PC-3 (cell line): ENCODE data around the gene PLA2G4F. TPM values are rescaled to one million over a fixed set of nuclear protein-coding genes. Genes with fewer than 3 reads are reported as not detected.
A peak's percentile ranks its signal among the peaks of the same experiment; 100 is the strongest.
"Not testable (repeated sequence)": the region's sequence is repeated elsewhere in the genome, so short reads cannot be mapped to it uniquely, and the experiment has no call there.

ENCODE experiments used
- ATAC-seq: fragments of 200-7000 bp; cut with Tn5 transposase; 2 replicates; pipeline ENCODE4 v1.9.1; 2020; ENCODE audit warnings: mild to moderate bottlenecking, moderate library complexity
- BruUV-seq: library from RNA; stranded (reverse); fragments of 400-500 nt; replicated peaks from 2 replicates; lab custom pipeline; 2021; lab: Mats Ljungman, UMichigan
- CTCF ChIA-PET: fragments of 300-600 bp; sonication (Branson Sonifier 250); formaldehyde crosslinking; loops from one replicate; lab custom pipeline; 2022; ENCODE audit warnings: antibody characterized with exemption; lab: Charles Lee
- POLR2A ChIA-PET: fragments of 300-600 bp; sonication (Branson Sonifier 250); formaldehyde crosslinking; loops from one replicate; lab custom pipeline; 2022; ENCODE audit warnings: antibody characterized with exemption; ENCODE audit not compliant: unreplicated experiment; lab: Charles Lee
- DNase-seq: peaks from one replicate; pipeline ENCODE4 v3.0.0-alpha.2; 2015
- H2AFZ ChIP-seq: fragments of 300-600 bp; sonication (generic); 2 replicates; pipeline ENCODE4 v1.6.0; 2016; ENCODE audit warnings: antibody characterized with exemption, low read length
- H3F3A ChIP-seq: fragments of 300-600 bp; sonication (generic); one replicate; pipeline ENCODE4 v1.6.0; 2017; ENCODE audit warnings: antibody characterized with exemption, low read length, control low read depth, mild to moderate bottlenecking; ENCODE audit not compliant: unreplicated experiment
- H3K27ac ChIP-seq: fragments of 300-600 bp; sonication (generic); 2 replicates; pipeline ENCODE4 v1.5.1; 2016; ENCODE audit warnings: mild to moderate bottlenecking, low read length
- H3K27me3 ChIP-seq: fragments of 300-600 bp; sonication (generic); 2 replicates; pipeline ENCODE4 v1.6.1; 2016; ENCODE audit warnings: low read length, mixed read lengths
- H3K36me3 ChIP-seq: fragments of 300-600 bp; sonication (generic); 2 replicates; pipeline ENCODE4 v1.6.1; 2016; ENCODE audit warnings: low read depth, mixed run types, low read length, mixed read lengths
- H3K4me1 ChIP-seq: fragments of 300-600 bp; sonication (generic); 2 replicates; pipeline ENCODE4 v1.5.1; 2016; ENCODE audit warnings: low read length; ENCODE audit not compliant: insufficient read depth
- H3K4me2 ChIP-seq: fragments of 300-600 bp; sonication (generic); 2 replicates; pipeline ENCODE4 v1.6.0; 2016; ENCODE audit warnings: low read length
- H3K4me3 ChIP-seq: fragments of 300-600 bp; sonication (generic); 2 replicates; pipeline ENCODE4 v1.5.1; 2016; ENCODE audit warnings: mild to moderate bottlenecking, low read length, mixed read lengths
- H3K79me2 ChIP-seq: fragments of 300-600 bp; sonication (generic); 2 replicates; pipeline ENCODE4 v1.6.1; 2017; ENCODE audit warnings: low read length, mixed read lengths
- H3K9ac ChIP-seq: fragments of 300-600 bp; sonication (generic); 2 replicates; pipeline ENCODE4 v1.6.0; 2016; ENCODE audit warnings: mild to moderate bottlenecking, low read length
- H3K9me2 ChIP-seq: fragments of 300-600 bp; sonication (generic); replicated peaks from 2 replicates; pipeline ENCODE4 v1.6.1; 2016; ENCODE audit warnings: mixed run types, low read length, mixed read lengths
- H3K9me3 ChIP-seq: fragments of 300-600 bp; sonication (generic); 2 replicates; pipeline ENCODE4 v1.6.1; 2016; ENCODE audit warnings: low read length, mixed read lengths
- H4K20me1 ChIP-seq: fragments of 300-600 bp; sonication (generic); 2 replicates; pipeline ENCODE4 v1.6.1; 2016; ENCODE audit warnings: low read length, mixed read lengths
- EZH2 ChIP-seq: fragments of 300-600 bp; sonication (generic); IDR thresholded peaks from one replicate; pipeline ENCODE4 v1.6.1; 2017; ENCODE audit warnings: antibody characterized with exemption, mild to moderate bottlenecking, low read length; ENCODE audit not compliant: unreplicated experiment
- EZH2phosphoT487 ChIP-seq: fragments of 300-600 bp; sonication (generic); IDR thresholded peaks from 2 replicates; pipeline ENCODE4 v1.6.1; 2018; ENCODE audit warnings: mild to moderate bottlenecking, antibody characterized with exemption, low read length, borderline replicate concordance
- intact Hi-C: fragments of 100-400 bp; cut with micrococcal nuclease; formaldehyde crosslinking; loops from 2 replicates; pipeline ENCODE4 v1.9.0; 2023
- total RNA-seq: library from RNA; depleted of rRNA; stranded (reverse); fragments of >200 nt; gene quantifications from 2 replicates; pipeline ENCODE4 v1.2.3, GENCODE V29; 2014
- TF ChIP-seq, protein P1 (sequence below): fragments of 300-600 bp; sonication (generic); conservative IDR thresholded peaks from 2 replicates; pipeline ENCODE4 v1.5.1; 2017; ENCODE audit warnings: antibody characterized with exemption, low read depth, mild to moderate bottlenecking, low read length

PLA2G4F gene
- total RNA-seq, 1 experiment from 2014 or later = 5.8 TPM

DNA sequence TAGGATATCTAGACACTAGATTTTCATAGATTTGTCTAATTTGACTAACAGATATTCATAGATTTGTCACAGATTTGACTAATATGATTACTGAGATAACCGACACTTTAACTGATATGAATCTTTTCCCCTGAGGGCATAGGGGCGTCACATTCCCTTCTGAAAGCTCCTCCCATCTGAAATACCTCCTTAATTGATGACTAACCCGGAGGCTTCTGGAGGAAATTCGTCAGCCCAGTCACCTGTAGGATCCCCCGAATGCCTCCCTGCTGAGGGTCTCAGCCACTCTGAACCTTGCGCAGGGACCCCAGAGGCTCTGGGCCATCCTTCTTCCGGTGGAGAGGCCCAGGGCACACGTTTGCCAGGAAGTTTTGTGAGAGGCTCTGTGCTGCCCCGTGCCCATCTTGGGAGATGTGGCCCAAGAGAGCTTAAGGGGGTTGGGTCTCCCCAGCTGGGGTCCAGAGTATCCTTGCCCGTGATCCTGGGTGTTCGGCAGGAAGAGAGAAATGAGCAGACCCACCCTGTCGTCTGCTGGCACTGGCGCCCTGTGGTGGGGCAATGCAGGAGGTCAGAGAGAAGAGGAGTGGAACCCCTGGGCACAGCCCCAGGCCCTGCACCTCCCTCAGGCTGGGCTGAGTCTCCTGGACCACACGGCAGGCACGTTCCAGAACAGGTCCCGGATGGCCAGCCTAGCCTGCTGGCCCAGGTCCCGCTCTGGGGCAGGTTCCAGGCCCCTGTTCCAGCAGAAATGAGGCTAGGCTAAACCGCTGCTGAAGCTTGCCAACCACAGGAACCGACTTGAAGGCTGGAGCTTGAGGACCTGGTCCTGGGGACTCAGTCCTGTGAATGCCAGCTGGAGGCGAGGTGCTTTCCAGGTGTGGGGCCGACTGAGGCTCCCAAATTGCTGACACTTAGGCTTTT is 63.8 kb downstream of the PLA2G4F start:
- Histone ChIP-seq H3F3A (no peaks in the 10 kb centered on the region), H3K27me3 (no peaks in the 10 kb centered on the region), H3K79me2 (no peaks in the 10 kb centered on the region), H4K20me1 (no peaks in the 10 kb centered on the region), H3K9me3 (no peaks in the 10 kb centered on the region), H3K36me3 (no peaks in the 10 kb centered on the region), H3K9ac (no peak overlapping the region; the same call in 1 of the 2 replicates), H2AFZ (peak overlapping the region; percentile 45; the same call in 1 of the 2 replicates), H3K4me1 (peaks cover 24% of the 10 kb centered on the region), H3K27ac (peak overlapping the region; percentile 30; the same call in 1 of the 2 replicates), H3K9me2 (no peaks in the 10 kb centered on the region), H3K4me3 (no peak overlapping the region), H3K4me2 (peak overlapping the region; percentile 39)
- CTCF ChIA-PET = interaction anchor here (0.6 kb wide), 1 partner anchor 19 kb away, joined by 5 read pairs; no protein-coding TSS in a partner anchor
- ATAC-seq (peak; percentile 66), DNase-seq (peak; percentile 75)
- intact Hi-C loops = no loop called here
- POLR2A ChIA-PET = interaction anchor here (0.7 kb wide), 1 partner anchor 36 kb away, joined by 6 read pairs; no protein-coding TSS in a partner anchor
- TF ChIP-seq EZH2 (no peak), EZH2phosphoT487 (no peak)
- TF ChIP-seq, protein P1, sequence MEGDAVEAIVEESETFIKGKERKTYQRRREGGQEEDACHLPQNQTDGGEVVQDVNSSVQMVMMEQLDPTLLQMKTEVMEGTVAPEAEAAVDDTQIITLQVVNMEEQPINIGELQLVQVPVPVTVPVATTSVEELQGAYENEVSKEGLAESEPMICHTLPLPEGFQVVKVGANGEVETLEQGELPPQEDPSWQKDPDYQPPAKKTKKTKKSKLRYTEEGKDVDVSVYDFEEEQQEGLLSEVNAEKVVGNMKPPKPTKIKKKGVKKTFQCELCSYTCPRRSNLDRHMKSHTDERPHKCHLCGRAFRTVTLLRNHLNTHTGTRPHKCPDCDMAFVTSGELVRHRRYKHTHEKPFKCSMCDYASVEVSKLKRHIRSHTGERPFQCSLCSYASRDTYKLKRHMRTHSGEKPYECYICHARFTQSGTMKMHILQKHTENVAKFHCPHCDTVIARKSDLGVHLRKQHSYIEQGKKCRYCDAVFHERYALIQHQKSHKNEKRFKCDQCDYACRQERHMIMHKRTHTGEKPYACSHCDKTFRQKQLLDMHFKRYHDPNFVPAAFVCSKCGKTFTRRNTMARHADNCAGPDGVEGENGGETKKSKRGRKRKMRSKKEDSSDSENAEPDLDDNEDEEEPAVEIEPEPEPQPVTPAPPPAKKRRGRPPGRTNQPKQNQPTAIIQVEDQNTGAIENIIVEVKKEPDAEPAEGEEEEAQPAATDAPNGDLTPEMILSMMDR = no peak
- no TSS peak for BruUV-seq

DNA sequence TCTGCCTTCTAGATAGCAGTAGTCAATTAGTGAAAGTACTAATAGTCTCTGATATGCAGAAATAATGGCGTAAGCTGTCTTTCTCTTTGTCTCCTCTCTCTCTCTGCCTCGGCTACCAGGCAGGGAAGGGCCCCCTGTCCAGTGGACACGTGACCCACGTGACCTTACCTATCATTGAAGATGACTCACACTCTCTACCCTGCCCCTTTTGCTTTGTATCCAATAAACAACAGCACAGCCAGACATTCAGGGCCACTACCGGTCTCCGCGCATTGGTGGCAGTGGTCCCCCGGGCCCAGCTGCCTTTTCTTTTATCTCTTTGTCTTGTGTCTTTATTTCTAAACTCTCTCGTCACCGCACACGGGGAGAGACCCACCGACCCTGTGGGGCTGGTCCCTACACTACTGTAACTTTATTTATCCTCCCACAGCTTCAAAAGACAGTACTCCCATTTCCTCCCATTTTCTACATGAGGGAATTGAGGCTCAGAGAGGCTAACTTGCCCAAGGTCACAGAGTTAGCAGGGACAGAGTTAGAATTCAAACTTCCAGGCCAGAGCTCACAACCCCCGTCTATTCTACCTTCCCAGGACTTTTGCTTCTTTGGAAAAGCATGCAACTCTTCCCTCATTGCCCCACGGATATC is 64.6 kb downstream of the PLA2G4F start:
- H3K27me3 ChIP-seq, H4K20me1 ChIP-seq, H3K4me3 ChIP-seq, intact Hi-C loops, ATAC-seq, H3F3A ChIP-seq, H3K36me3 ChIP-seq, H3K79me2 ChIP-seq, DNase-seq, BruUV-seq, H3K9me3 ChIP-seq, H3K9ac ChIP-seq, H3K9me2 ChIP-seq: not testable (repeated sequence)
- peaks cover 24% of the 10 kb centered on the region for H3K4me1 ChIP-seq
- H2AFZ ChIP-seq = peak overlapping the region; percentile 45; the same call in 1 of the 2 replicates
- H3K27ac ChIP-seq = peak overlapping the region; percentile 30; the same call in 1 of the 2 replicates
- H3K4me2 ChIP-seq = peak overlapping the region; percentile 39; the same call in 1 of the 2 replicates
- POLR2A ChIA-PET = interaction anchor here (0.7 kb wide), 1 partner anchor 37 kb away, joined by 6 read pairs; no protein-coding TSS in a partner anchor
- CTCF ChIA-PET = interaction anchor here (0.6 kb wide), 1 partner anchor 20 kb away, joined by 5 read pairs; no protein-coding TSS in a partner anchor

DNA sequence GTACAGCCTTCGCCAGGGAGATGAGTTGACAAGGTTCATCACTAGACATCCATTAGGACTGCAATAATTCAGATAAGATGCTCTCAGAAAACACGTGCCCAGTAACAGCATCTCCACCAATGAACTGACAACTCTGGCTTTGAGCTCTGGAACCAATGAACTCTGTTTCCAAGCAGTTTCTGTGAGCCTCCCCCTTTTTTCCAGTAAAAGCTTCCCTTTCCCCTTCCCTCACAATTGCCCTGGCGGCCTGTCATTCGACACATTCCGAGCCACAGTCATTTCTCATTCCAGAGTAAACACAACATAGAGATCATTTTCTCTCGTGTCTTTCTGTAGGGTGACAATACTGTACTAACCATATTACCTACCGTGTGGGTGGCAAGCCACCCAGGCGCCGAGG is 65.7 kb downstream of the PLA2G4F start:
- intact Hi-C loops = no loop called here
- Histone ChIP-seq H3K9me3 (no peaks in the 10 kb centered on the region), H3K79me2 (no peaks in the 10 kb centered on the region), H3K27me3 (no peaks in the 10 kb centered on the region), H3K9ac (no peak overlapping the region), H3F3A (no peaks in the 10 kb centered on the region), H4K20me1 (no peaks in the 10 kb centered on the region), H3K36me3 (no peaks in the 10 kb centered on the region), H2AFZ (no peak overlapping the region), H3K27ac (no peak overlapping the region), H3K4me3 (no peak overlapping the region), H3K9me2 (no peaks in the 10 kb centered on the region), H3K4me2 (no peak overlapping the region), H3K4me1 (peaks cover 25% of the 10 kb centered on the region)
- TF ChIP-seq, protein P1 = no peak
- TF ChIP-seq EZH2 = no peak
- TF ChIP-seq EZH2phosphoT487 = no peak
- DNase-seq = no peak
- ChIA-PET POLR2A (no interaction called here), CTCF (no interaction called here)
- BruUV-seq = no TSS peak
- ATAC-seq = no peak
